GM18508 (cell line): ENCODE measurements around the gene LTA.

ENCODE experiments used
- ATAC-seq: cut with Tn5 transposase; IDR thresholded peaks from one replicate; pipeline ENCODE4 v1.9.1; 2021; ENCODE audit warnings: moderate number of reproducible peaks; ENCODE audit not compliant: insufficient read depth, unreplicated experiment

LTA gene

DNA sequence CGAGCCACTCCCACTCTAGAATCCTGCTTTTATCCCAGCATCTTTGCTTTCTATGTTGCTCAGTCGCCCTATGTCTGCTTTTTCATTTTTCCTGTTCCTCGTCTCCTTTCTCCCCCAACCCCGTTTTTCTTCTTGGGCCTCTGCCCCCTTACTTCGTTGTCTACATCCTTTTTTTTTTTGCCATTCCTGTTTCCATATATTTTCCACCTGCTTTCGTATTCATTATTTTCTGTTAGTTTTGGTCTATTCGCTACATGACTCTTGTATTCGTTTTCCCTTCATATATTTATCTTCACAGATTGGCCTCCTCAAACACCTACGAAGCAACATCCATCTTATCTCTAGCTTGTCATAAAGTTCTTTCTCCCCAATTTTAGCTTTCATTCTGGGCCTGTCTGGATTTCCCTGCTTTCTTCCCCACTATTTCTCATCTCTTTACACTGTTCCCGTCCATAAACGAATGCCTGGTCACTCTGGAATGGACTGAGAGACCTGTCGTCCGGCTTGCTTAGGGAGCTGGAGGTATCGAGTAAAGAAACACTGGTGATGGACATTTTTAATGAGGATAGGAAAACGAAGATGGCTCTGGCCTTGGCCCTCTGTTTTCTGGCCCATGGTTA lies 49.3 kb downstream of the LTA start:
- ATAC-seq = no peak

DNA sequence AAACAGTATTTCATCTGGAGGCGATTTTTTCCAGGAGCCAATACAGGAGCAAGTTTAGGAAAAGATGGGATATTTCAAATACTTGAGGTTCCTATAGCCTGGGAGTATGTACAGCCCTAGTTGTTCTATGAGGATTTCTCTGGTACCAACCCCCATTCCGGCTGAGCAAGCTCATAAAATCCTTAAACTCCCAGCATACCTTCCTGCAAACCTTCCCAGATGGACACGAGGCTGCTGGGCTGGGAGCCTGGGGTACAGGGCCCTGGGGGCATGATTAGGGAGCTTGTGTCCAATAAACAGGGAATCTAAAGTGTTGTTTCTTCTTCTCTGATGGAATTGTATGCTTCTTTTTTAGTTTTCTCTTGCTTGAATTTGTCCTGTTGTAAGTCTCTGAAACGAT lies 49.9 kb downstream of the LTA start:
- ATAC-seq = no peak

DNA sequence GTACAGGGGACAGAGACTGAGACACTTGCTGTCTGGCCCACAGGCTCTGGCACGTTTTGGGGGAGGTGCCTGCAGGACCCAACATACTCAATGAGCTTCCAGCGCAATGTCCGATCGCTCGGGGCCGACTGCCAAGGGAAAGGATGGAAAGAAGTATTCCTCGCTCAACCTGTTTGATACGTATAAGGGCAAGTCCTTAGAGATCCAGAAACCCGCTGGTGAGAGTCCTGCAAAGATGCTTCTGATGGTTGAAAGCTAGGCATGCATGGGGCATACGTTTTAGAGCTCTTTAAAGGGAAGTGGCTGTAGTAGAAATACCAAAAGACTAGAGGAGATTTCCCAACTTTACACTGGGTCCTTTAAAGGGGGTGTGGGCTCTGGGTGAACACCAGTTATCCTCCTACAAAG lies 50.6 kb downstream of the LTA start:
- ATAC-seq = no peak
